ENCODE measurements around the gene OR2Z1. TPM values are rescaled to one million over a fixed set of nuclear protein-coding genes. Genes with fewer than 3 reads are reported as not detected.

The OR2Z1 gene
- polyA plus RNA-seq, 1 donor (not counting 4 experiments of a cell fraction or from before 2014, with no cell fraction given) = not detected

- Histone ChIP-seq H3K4me1 (ENCODE audit: control insufficient read depth, extremely low read depth, insufficient read depth, low read length) (no peaks in the 10 kb centered on the region), H3K9me1 (ENCODE audit: control insufficient read depth, extremely low read depth, insufficient read depth, low read length) (no peaks in the 10 kb centered on the region), H3K27ac (ENCODE audit: control insufficient read depth, insufficient read depth, low read length) (no peak overlapping the region), H2AFZ (ENCODE audit: control insufficient read depth, low read length) (no peak overlapping the region), H3K27me3 (ENCODE audit: control insufficient read depth, extremely low read depth, insufficient read depth, low read length) (no peaks in the 10 kb centered on the region), H3K4me2 (ENCODE audit: control insufficient read depth, extremely low read depth, insufficient read depth, low read depth, low read length) (no peak overlapping the region), H3K79me2 (ENCODE audit: control insufficient read depth, insufficient read depth, low read length) (no peaks in the 10 kb centered on the region), H3K36me3 (ENCODE audit: control insufficient read depth in 2 of 2, extremely low read depth in 1 of 2, insufficient read depth in 2 of 2, low read length in 2 of 2) (no peaks in the 10 kb centered on the region), H3K9ac (ENCODE audit: control insufficient read depth, extremely low read depth, insufficient read depth, low read length) (no peak overlapping the region), H3K4me3 (ENCODE audit: control insufficient read depth in 2 of 3, extremely low read depth in 1 of 3, insufficient read depth in 2 of 3, low read depth in 1 of 3, low read length in 3 of 3) (no peak overlapping the region), H4K20me1 (ENCODE audit: control insufficient read depth, extremely low read depth, insufficient read depth, low read length) (no peaks in the 10 kb centered on the region), H3K9me3 (ENCODE audit: control insufficient read depth, low read depth, low read length) (no peaks in the 10 kb centered on the region)
- DNase-seq (ENCODE audit: low read depth, low spot score) = no peak
- no peak for FAIRE-seq
- TF ChIP-seq EZH2 (IDR thresholded peaks at IDR 0.05; ENCODE audit: low read length) = no peak
- TF ChIP-seq, protein P1, sequence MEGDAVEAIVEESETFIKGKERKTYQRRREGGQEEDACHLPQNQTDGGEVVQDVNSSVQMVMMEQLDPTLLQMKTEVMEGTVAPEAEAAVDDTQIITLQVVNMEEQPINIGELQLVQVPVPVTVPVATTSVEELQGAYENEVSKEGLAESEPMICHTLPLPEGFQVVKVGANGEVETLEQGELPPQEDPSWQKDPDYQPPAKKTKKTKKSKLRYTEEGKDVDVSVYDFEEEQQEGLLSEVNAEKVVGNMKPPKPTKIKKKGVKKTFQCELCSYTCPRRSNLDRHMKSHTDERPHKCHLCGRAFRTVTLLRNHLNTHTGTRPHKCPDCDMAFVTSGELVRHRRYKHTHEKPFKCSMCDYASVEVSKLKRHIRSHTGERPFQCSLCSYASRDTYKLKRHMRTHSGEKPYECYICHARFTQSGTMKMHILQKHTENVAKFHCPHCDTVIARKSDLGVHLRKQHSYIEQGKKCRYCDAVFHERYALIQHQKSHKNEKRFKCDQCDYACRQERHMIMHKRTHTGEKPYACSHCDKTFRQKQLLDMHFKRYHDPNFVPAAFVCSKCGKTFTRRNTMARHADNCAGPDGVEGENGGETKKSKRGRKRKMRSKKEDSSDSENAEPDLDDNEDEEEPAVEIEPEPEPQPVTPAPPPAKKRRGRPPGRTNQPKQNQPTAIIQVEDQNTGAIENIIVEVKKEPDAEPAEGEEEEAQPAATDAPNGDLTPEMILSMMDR (optimal IDR thresholded peaks at IDR 0.05 in 1 of 3, IDR thresholded peaks at IDR 0.05 in 1 of 3, conservative IDR thresholded peaks at IDR 0.05 in 1 of 3; ENCODE audit: extremely low read depth in 1 of 3, insufficient read depth in 2 of 3, low read length in 3 of 3) = no peak
- dilution Hi-C loops (cut with MboI; ENCODE audit: extremely low pct_ligation_motif_present, low sequenced_read_pairs) = no loop called here
Observed at GRCh38 chr19:8684001-8684902, 37.2 kb upstream of the OR2Z1 start.

DNA sequence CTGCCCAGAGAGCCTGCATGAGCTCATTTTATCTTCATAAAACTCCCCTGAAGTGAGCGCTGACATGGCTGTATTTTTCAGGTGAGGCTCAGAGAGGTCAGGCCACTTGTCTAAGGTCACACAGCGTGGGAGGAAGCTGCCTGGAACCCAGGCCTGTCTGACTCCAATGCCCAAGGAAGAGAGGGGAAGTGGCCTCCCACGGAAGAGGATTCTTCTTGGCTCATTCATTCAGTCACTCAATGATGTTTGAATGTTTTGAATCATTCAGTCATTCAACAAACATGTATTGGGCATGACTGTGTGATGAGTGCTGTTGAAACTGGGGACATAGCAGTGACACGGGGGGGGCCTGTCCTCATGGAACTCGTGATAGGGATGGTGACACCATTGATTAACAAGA, 34.9 kb upstream of the OR2Z1 start:
- Histone ChIP-seq H3K9me1 (ENCODE audit: control insufficient read depth, extremely low read depth, insufficient read depth, low read length) (no peaks in the 10 kb centered on the region), H3K27ac (ENCODE audit: control insufficient read depth, insufficient read depth, low read length) (no peak overlapping the region), H3K4me1 (ENCODE audit: control insufficient read depth, extremely low read depth, insufficient read depth, low read length) (no peaks in the 10 kb centered on the region), H2AFZ (ENCODE audit: control insufficient read depth, low read length) (no peak overlapping the region), H3K79me2 (ENCODE audit: control insufficient read depth, insufficient read depth, low read length) (no peaks in the 10 kb centered on the region), H3K9me3 (ENCODE audit: control insufficient read depth, low read depth, low read length) (no peaks in the 10 kb centered on the region), H3K4me2 (ENCODE audit: control insufficient read depth, extremely low read depth, insufficient read depth, low read depth, low read length) (no peak overlapping the region), H4K20me1 (ENCODE audit: control insufficient read depth, extremely low read depth, insufficient read depth, low read length) (no peaks in the 10 kb centered on the region), H3K4me3 (ENCODE audit: control insufficient read depth in 2 of 3, extremely low read depth in 1 of 3, insufficient read depth in 2 of 3, low read depth in 1 of 3, low read length in 3 of 3) (no peak overlapping the region), H3K36me3 (ENCODE audit: control insufficient read depth in 2 of 2, extremely low read depth in 1 of 2, insufficient read depth in 2 of 2, low read length in 2 of 2) (no peaks in the 10 kb centered on the region), H3K9ac (ENCODE audit: control insufficient read depth, extremely low read depth, insufficient read depth, low read length) (no peak overlapping the region), H3K27me3 (ENCODE audit: control insufficient read depth, extremely low read depth, insufficient read depth, low read length) (no peaks in the 10 kb centered on the region)
- no peak for FAIRE-seq
- dilution Hi-C loops (cut with MboI; ENCODE audit: extremely low pct_ligation_motif_present, low sequenced_read_pairs) = no loop called here
- no peak for DNase-seq (ENCODE audit: low read depth, low spot score)
- TF ChIP-seq, protein P1 (optimal IDR thresholded peaks at IDR 0.05 in 1 of 3, IDR thresholded peaks at IDR 0.05 in 1 of 3, conservative IDR thresholded peaks at IDR 0.05 in 1 of 3; ENCODE audit: extremely low read depth in 1 of 3, insufficient read depth in 2 of 3, low read length in 3 of 3) = no peak
- no peak for TF ChIP-seq EZH2 (IDR thresholded peaks at IDR 0.05; ENCODE audit: low read length)

Measured in keratinocyte (primary cell).